Right kidney (tissue), 1 donor: ENCODE results near the gene MYLK4.

Source experiments
- DNase-seq: peaks from one replicate; pipeline ENCODE4 v3.0.0-alpha.2; 2016

Gene MYLK4

GRCh38 chr6:2658788-2659187 is 91.9 kb downstream of the MYLK4 start:
- DNase-seq = no peak

DNA sequence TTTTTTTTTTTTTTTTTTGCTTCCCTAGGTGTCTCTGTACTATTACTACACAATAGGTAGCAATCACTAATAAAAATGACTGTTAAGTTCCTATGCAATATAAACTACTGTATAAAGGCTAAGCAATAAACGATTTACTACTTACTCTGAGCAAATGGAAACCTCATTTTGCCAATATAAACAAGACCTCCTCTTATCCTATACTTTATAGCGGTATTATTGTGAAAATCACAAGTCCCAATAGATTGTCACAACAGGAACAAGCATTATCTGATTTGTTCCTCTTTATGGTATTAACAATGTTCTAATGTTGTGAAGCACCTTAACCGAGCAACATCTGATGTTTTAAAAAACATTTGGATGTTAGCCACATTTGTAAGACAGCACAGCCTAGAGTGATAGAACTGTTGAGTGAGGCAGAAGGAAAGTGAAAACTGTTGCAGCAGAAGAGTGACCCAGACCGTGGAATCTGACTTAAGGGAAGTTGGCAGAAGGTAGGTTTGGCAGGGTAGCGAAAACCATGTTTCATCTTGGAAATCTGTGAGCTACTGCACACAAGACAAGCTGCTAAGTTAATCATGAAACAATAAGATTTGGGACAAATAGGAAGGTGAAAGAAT is 94.2 kb downstream of the MYLK4 start:
- DNase-seq = no peak

DNA sequence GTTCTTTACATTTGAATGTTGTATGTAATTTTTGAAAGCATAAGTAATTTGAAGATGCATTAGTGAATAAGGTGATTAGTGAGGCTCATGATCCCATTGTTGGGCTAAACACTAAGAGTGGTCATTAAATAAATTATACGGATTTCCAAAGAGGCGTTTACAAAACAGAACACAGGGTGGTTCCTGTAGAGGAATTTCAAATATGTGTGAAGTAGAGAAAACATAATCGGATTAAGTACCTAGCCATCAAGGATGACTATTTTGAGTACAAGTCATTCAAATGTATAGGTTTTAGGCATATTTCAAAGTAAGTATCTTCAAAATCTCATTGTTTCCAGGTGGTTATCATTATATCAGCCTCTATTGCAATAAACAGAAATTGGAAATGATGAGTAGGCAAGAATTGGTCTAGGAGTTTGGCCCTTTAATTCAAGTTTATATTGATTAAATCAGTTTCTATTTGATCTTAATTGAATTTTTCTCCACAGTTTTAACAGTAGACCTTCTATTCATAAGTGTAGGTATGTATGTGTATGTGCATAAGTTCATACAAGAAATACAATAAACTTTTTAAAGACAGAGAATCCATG is 94.8 kb downstream of the MYLK4 start:
- DNase-seq = no peak

DNA sequence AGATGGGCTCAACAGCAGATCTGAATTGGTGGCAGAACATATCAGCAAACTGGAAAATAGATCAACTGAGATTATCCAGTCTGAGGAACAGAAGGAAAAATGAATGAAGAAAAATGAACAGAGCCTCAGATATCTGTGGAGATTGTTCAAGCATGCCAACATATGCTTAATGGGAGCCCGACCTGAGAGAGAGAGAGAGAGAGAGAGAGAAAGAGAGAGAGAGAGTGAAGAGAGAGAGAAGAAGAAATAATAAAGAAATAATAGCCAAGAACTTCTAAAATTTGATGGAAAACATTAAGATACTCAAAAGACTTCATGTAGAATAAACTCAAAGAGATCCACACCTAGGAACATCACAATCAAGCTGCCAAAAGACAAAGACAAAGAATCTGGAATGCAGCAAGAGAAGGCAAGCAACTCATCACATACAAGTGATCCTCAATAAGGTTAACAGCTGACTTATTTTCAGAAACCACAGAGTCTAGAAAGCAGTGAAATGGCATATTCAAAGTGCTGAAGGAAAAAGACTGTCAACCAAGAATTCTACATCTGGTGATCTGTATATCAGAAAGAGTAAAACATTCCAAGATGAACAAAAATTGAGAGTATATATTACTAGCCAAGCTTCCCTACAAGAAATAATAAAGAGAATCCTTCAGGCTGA is 97.2 kb downstream of the MYLK4 start:
- no peak for DNase-seq

DNA sequence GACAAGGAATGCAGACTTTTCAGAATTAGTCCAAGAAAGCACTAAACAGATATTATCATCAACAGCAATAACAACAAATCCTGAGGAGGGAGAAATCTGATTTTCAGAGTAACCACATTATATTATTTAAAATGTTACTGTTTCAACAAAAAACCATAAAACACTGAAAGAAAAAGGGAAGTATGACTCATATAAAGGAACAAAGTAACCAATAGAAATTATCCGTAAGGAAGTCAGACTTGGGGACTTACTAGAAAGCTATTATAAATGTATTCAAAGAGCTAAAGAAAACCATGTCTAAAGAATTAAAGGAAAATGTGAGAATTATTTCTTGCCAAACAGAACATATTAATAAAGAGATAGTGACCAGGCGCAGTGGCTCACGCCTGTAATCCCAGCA is 98.1 kb downstream of the MYLK4 start:
- no peak for DNase-seq

- DNase-seq = no peak
Measured at GRCh38 chr6:2651961-2652360, 98.8 kb downstream of the MYLK4 start.

DNA sequence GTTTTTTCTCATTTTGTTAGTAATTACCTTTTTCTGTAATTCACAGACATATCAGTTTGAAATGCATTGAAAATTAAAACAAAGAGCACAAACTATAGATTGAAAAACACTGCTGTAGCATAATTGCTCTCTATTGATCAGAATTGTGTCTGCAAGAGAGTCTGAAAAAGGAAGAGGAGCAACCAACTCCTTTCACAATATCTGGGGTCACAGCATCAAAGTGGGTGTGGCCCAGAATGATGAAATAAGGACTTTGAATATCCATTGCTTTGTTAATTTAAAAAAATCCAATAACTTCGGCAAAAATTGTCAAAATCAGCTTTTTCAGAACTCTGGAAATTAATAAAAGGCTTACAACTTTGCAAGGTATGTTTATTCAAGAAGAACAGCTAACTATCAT is 99.2 kb downstream of the MYLK4 start:
- no peak for DNase-seq

DNA sequence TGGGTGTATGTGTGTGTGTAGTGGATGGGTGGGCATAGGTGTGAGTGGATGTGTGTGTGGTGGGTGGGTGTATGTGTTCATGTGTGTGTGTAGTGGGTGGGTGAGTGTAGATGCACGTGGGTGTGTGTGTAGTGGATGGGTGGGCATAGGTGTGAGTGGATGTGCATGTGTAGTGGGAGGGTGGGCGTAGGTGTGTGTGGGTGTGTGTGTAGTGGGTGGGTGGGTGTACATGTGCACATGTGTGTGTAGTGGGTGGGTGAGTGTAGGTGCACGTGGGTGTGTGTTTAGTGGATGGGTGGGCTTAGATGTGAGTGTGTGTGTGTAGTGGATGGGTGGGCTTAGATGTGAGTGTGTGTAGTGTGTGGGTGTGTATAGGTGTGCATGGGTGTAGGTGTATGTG is 104.4 kb downstream of the MYLK4 start:
- no peak for DNase-seq

- DNase-seq = no peak
Measured at GRCh38 chr6:2643935-2644539, 106.7 kb downstream of the MYLK4 start.

GRCh38 chr6:2643130-2643529 is 107.6 kb downstream of the MYLK4 start:
- no peak for DNase-seq

- DNase-seq = no peak
Measured at GRCh38 chr6:2641044-2641725, 109.5 kb downstream of the MYLK4 start.

DNA sequence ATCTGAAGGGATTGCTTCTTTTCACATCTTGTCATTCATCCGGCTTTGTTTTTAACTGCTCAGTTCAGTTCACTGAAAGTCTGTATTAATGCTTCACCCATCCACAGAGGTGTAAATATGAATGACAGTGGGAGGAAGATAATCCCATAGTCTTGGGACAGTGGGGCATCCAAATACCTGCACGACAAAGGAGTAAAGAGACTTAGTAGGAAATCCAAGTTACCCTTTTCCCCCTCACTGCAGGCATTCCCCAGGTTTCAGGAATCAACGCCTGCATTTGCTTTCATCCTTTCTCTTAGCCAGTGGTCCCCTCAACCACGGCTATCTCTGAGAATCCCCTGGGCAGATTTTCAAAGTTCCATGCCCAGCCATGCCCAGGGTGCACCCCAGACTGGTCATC is 110.2 kb downstream of the MYLK4 start:
- DNase-seq = no peak

DNA sequence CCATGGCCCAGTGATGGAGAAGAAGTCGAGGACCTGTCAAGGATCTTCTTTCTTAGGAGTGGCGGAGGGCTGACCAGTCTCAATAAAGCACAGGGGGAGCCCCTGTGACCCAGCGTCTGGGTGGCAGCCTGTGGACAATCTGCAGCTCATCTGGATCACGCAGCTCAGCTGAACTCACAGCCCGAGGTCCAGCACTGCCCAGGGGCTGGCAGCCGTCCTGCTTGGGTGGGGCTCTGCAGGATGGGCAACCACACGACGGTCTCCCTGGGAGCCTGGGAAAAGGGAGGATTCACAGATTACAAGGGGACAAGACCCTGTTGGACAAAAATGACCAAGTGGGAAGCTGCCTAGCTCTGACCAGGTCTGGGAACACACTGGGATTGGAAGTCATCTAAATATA is 110.8 kb downstream of the MYLK4 start:
- no peak for DNase-seq

- no peak for DNase-seq
Measured at GRCh38 chr6:2639167-2639566, 111.6 kb downstream of the MYLK4 start.

DNA sequence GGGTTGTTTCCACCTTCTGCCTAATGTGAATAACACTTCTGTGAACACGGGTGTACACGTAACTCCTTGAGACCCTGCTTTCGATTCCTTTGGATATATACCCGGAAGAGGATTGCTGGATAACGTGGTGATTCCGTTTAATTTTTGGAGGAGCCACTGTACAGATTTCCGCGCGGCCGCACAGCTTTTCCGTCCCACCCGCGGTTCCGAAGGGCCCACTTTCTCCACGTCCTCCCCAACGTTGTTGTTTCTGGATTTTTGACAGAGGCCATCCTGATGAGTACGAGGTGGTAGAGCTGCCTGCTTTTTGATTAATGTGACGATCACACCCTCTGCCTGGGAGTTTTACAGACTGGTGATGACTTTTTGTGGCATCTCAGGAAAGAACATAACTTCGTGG is 114.0 kb downstream of the MYLK4 start:
- DNase-seq = no peak

- DNase-seq = no peak
Measured at GRCh38 chr6:2635911-2636310, 114.8 kb downstream of the MYLK4 start.

DNA sequence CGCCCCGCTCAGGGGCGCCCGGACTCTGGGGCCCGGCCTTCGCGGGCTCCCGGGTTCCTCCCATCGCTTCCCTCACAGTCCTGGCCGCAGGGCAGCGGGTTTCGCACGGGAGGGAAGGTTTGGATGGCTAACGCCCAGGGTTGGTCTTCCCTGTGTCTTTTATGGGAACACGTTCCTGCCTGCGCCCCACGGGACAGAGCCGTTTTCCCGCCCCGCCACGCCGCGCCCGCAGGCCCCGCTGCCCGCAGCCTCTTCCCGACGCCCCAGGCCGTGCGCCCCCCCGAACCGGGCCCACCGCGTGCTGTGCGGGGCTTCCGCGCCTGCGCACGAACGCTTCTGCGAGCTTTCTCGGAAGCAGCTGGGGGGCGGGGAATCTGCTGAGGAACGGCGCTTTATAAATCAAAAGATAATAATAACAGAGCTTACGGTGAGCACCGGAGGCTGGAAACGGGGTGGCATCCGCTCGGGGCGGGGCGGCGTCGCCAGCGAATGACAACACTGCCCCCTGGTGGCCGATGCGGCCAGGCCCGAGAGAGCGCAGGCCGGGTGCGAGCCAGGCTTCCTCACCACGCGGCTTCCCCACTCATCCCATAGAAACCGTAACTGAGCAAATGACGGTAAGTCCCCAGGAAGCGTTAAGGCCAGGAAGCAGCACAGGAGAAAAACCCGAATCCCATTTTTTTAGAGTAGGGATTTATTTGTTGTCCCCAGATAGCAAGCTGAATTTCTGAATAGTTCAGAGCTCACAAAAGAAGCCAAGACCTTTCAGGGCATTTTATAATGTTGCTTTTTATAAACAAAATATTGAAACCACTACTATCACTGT is 116.4 kb downstream of the MYLK4 start:
- DNase-seq = peak; percentile 88

DNA sequence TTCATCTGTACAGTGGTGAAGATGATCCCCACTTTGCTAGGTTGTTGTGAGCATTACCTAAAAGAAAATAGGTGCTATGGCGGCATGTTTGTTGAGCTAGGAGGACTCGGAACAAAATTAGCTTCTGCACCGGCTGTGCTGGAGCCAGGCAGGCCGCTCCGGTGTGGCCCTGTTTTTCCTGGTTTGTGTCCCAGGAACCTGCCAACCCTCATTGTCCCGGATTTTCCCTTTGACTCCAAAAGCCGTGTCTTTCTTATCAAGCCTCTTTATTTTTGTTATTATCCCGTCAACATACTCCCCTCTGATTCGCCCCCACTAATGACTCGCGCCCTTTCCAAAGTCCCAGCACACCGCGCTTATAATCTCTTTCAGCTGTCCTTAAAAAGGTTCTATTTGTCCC is 117.0 kb downstream of the MYLK4 start:
- no peak for DNase-seq

DNA sequence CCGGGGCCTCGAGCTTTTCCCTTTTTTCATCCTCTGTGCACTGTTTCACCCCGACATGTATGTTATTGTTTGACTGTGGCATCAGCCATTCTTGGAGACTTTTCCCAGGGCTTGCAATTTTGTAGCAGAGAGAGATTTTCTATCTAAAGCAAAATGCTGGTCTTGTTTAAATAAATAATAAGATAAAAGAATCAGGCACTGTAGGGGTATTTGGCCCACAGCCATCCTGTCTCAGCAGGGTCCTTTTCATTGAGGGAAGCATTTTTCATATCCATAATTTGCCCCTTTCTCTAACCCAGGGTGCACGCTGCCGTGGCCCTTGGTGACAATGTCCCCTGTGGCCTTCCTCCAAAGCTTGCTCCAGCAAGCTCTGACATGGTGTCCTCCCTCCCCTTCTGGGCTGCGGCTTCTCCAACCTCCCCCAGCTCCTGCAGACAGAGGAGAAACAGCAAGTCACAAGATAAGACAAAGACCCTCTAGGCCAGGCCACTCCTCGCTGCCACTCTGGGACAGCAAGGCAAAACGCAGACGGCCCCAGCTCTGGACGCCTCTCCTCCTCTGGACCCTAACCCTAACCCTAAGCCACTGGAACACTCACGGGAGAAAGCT is 117.6 kb downstream of the MYLK4 start:
- DNase-seq = peak; percentile 45

- no peak for DNase-seq
Measured at GRCh38 chr6:2632368-2632767, 118.4 kb downstream of the MYLK4 start.

DNA sequence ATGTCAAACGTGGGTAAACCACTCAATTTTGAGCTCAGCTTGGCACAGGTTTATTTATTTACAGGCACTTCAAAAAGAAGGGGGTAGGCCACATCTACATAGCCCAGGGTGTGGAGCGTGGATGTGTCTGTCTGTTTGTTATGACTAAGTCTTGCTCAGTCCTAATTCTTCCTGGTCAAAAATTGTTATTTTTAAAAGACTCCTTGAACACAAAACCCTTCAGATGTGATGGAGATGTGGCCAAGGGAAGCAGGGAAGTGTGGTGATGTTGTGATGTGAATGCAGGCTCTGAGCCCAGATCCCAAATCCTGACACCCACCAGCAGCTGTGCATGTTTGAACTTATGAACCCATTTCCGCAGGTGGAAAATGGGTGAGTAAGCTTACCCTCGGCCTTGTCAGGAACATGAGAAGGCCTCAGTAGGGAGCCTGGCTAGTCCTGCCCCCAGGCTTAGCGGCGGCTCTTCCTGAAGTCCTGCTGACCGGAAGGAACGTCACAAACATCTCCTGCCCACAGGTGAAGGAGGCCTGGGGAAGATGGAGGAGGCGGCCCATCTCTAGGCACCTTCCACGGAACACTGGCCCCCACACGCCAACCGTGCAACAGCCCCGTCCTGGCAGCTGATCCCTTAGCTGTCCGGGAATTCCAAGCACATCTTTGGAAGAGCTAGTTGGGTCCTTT is 119.7 kb downstream of the MYLK4 start:
- DNase-seq = no peak
